K562 treated with DMSO at 1 percent for 12 hours (cell line): ENCODE data around the gene CYFIP1. TPM values are rescaled to one million over a fixed set of nuclear protein-coding genes. Genes with fewer than 3 reads are reported as not detected.

Experiments
- total RNA-seq: library from RNA; unstranded; fragments of 300-600 nt; gene quantifications from 2 replicates; pipeline ENCODE4 v1.2.3, GENCODE V29; 2022; ENCODE audit not compliant: insufficient read depth

Gene CYFIP1
- total RNA-seq, result 23.2 and 39.4 TPM in 2 replicates

DNA sequence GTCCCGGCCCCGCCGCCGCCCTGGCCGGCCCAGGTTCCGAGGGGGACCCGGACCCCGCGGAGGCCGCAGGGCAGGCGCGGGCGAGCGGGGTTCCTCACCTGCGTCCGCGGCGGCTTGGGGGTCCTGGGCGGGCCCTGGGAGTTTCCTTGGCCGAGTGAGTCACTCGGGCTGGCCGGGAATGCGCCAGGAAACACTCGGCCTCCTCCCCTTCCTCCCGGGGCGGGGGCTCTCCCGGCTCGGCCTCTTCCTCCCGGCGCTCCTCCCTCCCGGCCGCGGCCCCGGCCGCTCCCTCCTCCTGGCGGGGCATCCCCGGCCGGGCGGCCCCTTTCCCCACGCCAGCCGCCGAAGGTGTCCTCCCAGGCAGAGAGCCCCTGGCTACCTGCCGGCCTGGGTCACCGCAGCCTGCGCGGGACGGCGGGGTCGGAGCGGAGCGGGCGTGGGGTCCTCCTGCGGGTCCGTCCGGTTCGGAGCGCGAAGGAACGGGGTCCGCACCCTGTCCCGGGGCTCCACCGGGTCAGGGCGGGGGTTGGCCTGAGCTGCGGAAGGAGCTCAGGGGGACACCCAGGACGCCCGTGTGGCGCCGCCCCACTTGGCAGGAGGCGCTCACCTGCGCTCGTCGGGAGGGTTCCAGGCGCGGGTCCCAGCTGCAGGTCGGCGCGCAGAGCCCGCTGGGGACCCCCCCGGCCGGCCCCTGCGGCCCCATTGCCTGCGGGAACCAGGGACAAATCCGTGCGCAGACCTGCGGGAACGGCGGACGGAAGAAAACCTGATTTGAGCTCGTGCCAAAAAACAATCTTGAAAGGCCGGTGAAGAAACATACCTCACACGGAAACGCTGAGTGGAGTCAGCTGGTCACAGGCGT, at the start of gene CYFIP1:
CYFIP1 (minus strand) TSS at position 180 of the 862 bp plus-strand sequence. CDS start 33,083 bp downstream, outside the sequence.

DNA sequence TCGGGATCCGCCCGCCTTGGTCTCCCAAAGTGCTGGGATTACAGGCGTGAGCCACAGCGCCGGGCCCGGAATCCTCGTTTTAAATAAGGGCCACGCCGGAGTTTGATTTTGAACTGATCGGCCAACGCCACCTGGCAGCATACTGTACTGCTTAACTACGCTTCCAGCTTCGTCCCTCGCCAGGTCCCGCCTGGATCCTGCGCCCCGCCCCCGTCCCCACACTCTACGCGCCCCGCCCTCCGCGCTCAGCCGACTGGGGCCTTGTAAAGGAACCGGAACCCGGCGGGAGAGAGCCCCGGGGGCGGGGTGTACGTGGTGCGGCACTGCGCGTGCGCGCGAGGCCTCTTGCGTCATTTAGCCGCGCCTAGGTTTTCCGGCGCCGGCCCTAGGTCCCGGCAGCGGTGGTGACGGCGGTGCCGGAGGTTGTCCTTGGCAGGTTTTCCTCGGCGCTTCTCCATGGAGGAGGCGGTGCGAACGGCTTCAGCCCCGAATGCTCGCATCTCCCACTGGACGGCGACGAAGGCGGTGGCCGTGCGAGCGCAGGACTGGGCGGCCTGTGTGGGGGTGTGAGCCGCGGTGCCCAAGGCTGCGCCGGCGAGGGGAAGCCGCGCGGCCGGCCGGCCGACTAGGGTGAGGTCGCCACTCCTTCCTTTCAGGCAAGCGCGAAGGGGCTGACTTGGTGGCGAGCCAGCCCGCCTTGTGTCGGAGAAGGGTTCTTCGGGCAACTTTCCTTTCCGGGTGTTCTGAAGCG, 141.7 kb downstream of the CYFIP1 start, which contains the start of gene NIPA2:
NIPA2 (plus strand) TSS at position 375 of the 751 bp plus-strand sequence. CDS start 13,066 bp downstream, outside the sequence.

Other genes starting within 250 kb of the CYFIP1 start
- 4.9 and 24.0 TPM in 2 replicates for gene NIPA1, start 193.7 kb downstream of the CYFIP1 start, total RNA-seq
- gene NIPA2, start 141.7 kb downstream of the CYFIP1 start, total RNA-seq, result 33.5 and 92.6 TPM in 2 replicates
- 4.5 and 17.7 TPM in 2 replicates for gene TUBGCP5, start 59.2 kb upstream of the CYFIP1 start, total RNA-seq
- not detected in 2 replicates for gene GOLGA6L1, start 156.5 kb upstream of the CYFIP1 start, total RNA-seq